ENCODE results near the gene WDR33.

The WDR33 gene

GRCh38 chr2:127676906-127677305 lies 134.1 kb downstream of the WDR33 start:
- DNase-seq (ENCODE audit: low read depth, low spot score): no peak
- no peak overlapping the region for H3K27ac ChIP-seq

DNA sequence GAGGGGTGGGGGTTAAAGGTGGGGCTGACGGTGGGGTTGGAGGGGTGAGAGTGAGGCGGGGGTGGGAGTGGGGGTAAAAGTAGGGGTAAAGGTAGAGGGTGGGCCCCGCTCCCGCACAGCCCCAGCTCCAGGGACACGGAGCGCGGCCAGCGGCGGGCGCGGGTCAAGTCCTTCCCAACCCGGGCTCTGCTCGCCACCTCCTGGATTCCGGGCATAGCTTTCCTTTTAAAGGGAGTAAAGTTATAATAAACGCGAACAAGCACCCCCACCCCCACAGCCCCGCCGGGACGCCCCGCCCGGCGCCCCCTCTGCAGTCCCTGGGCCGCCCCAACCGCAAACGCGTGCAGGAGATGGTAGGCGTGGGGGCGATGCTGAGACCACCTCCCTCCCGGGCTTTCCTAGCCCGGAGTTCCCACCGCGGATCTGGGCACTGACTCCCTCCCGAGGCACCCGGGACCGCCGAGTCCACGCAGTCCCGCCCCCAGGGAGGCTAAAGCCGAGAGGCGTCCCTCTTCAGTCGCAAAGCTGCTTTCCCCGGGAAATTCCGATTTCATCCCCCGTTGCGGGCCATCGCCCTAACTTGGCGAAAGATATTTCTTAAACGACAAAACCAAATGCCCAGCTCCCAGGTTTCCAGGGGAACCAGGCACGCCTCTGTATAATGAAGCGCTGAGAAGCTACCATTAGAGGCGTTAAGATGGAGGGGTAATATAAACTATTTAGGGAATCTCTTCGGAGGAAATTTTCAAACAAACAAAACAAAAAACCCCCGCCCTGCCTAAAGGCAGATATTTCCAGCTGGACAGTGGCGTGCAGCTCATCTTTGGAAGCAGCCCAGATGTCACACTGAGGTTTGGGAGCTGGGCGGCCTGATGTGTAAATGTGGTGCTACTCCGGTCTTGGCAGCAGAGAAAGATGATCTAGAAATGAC lies 135.4 kb downstream of the WDR33 start, which contains the start of gene LIMS2:
TSS of gene LIMS2 (minus strand) at position 200 of the 931 bp plus-strand sequence. CDS start 506 bp downstream, outside the sequence.
- DNase-seq (ENCODE audit: low read depth, low spot score): no peak
- no peak within 1 kb of the TSS for H3K27ac ChIP-seq

DNA sequence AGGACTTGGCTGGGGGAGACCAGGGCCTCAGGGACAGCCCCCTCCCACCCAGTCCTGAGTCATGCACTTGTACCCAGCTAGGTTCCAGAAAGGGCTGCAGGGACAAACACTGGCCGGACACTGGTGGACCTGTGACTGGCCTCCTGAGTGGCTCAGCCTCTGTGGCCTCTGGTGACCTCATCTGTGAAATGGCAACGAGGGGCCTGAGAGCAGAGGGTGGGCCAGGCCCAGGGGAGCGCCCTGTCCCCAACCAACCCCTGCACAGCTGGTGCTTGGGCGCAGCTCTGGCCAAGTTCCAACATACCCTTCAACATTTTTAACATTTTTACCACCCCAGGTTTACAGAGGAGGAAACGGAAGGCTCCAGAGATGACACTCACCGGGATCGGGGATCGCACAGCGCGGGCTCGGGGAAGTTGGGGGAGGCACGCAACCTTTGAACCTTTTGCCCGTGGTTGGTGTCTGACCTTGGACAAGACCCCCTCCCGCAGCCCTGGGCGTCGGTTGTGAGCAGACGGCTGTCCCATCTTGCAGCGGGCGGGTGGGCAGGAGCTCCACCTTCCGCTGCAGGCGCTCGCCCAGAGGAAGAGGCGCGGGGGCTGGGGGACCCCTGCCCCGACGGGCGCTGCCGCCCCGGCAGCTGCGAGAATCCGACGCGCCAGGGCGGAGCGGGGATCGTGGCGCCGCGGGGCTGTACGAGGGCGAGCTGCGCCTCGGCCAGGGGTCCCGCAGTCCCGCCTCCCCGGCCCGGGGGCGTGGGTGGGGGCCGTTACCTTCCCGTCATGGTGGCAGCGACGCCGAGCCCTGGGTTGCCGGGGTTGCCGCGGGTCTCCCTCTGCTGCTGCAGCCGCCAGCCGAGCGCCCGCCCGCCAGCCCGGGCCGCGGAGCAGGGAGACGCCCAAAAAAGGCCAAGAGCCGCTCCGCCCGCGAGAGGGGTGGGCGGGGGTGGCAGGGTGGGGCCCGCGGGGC lies 136.4 kb downstream of the WDR33 start:
- H3K27ac ChIP-seq: no peak overlapping the region
- no peak for DNase-seq (ENCODE audit: low read depth, low spot score)

GRCh38 chr2:127673291-127674069 lies 137.5 kb downstream of the WDR33 start:
- no peak for DNase-seq (ENCODE audit: low read depth, low spot score)
- H3K27ac ChIP-seq: no peak overlapping the region

- no peak for DNase-seq (ENCODE audit: low read depth, low spot score)
- no peak overlapping the region for H3K27ac ChIP-seq
Observed at GRCh38 chr2:127672341-127673224, 138.4 kb downstream of the WDR33 start.

DNA sequence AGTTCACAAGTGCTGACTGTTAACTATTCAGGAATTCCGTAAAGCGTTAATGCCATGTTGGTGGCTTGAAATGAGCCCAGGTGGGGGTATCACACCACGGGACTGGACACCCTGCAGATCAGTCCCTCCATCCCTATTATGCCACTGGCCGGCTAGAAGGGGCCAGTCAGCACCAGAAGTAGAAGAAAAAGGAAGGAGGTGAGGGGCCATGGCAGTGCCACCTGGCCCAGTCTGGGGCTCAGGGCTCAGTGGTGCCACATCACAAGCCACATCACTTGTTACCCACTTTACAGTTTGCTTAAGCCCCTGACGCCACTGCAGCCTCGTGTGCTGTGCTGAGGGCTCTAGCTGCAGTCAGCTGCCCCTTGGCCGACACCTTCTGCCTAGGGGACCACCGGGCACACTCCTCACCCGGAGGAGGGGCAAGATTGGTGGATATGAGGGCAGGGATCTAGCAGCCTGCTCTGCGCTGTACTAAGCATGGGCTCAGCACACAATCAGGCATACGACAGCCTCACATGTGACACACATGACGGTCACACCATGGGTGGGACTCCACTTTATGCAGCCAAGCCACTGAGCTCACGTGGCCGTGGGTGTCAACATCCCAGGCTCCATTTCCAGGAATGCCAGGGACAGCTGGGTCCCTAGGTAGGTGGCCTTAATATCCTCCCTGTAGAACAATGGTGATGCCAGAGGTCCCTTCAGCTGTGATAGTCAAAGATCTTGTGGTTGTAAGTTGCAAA lies 139.2 kb downstream of the WDR33 start:
- H3K27ac ChIP-seq: no peak overlapping the region
- no peak for DNase-seq (ENCODE audit: low read depth, low spot score)

- DNase-seq (ENCODE audit: low read depth, low spot score): no peak
- H3K27ac ChIP-seq: no peak overlapping the region
Observed at GRCh38 chr2:127670957-127671290, 140.0 kb downstream of the WDR33 start.

DNA sequence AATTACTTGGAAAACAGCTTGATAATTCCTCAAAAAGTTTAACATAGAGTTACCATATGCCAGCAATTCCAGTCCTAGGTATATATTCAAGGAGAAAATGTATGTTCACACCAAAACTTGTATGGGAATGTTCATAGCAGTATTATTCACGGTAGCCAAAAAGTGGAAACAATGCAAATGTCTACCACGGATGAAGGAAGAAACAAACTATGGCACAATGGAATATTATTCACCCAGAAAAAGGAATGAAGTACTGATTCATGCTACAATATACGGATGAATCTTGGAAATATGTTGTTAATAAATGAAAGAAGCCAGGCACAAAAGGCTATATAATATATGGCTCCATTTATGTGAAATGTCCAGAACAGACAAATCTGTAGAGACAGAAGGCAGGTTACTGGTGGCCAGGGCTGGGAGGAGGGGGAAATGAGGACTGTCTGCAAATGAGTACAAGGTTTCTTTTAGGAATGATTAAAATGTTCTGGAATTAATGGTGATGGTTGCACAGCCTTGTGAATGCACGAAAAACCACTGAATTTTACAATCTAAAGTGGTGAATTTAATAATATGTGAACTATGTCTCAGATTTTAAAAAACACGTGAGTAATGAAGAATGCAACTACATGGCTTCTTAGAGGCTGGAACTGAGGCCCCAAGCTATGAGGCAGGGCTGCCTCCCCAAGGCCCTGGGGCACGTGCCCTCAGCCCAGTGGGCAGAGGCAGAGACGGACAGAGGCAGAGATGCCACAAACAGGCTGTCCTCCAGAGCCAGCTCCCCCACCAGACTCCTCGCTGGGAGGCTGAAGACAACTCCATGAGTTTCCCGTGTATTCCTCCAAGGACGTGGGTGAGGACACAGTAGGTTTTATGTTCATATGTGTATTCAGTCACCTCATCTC lies 140.7 kb downstream of the WDR33 start:
- DNase-seq (ENCODE audit: low read depth, low spot score): no peak
- no peak overlapping the region for H3K27ac ChIP-seq

GRCh38 chr2:127669056-127669455 lies 141.9 kb downstream of the WDR33 start:
- DNase-seq (ENCODE audit: low read depth, low spot score): no peak

GRCh38 chr2:127665267-127665893 lies 145.6 kb downstream of the WDR33 start:
- H3K27ac ChIP-seq: no peak overlapping the region
- peak; percentile 8 for DNase-seq (ENCODE audit: low read depth, low spot score)

More at GRCh38 chr2:127669056-127669455, 141.9 kb downstream of the WDR33 start:
- H3K27ac ChIP-seq: no peak overlapping the region

GRCh38 chr2:127664895-127665225 lies 146.1 kb downstream of the WDR33 start:
- no peak for DNase-seq (ENCODE audit: low read depth, low spot score)
- no peak overlapping the region for H3K27ac ChIP-seq

- no peak overlapping the region for H3K27ac ChIP-seq
- no peak for DNase-seq (ENCODE audit: low read depth, low spot score)
Observed at GRCh38 chr2:127664065-127664894, 146.7 kb downstream of the WDR33 start.

GRCh38 chr2:127663566-127664064 lies 147.4 kb downstream of the WDR33 start:
- H3K27ac ChIP-seq: no peak overlapping the region
- DNase-seq (ENCODE audit: low read depth, low spot score): no peak

GRCh38 chr2:127662937-127663565 lies 147.9 kb downstream of the WDR33 start:
- DNase-seq (ENCODE audit: low read depth, low spot score): no peak
- no peak overlapping the region for H3K27ac ChIP-seq

- no peak overlapping the region for H3K27ac ChIP-seq
Observed at GRCh38 chr2:127661949-127662510, 148.9 kb downstream of the WDR33 start.

More at GRCh38 chr2:127661949-127662510, 148.9 kb downstream of the WDR33 start:
- DNase-seq (ENCODE audit: low read depth, low spot score): no peak

Data from epithelial cell of prostate (primary cell).